ENCODE data around the gene CCDC54.

The CCDC54 gene

GRCh38 chr3:107344722-107345121 is 32.5 kb upstream of the CCDC54 start:
- Histone ChIP-seq H3K4me3 (ENCODE audit: insufficient read depth in 1 of 2, low read depth in 1 of 2, low read length in 2 of 2) (no peak overlapping the region), H3K4me2 (ENCODE audit: low read length, poor library complexity, severe bottlenecking) (no peak overlapping the region), H3K9ac (ENCODE audit: low read length) (no peak overlapping the region), H3K23ac (ENCODE audit: low read length in 2 of 2) (no peak overlapping the region), H2BK5ac (ENCODE audit: low read depth, low read length, poor library complexity, severe bottlenecking) (no peak overlapping the region), H3K4ac (ENCODE audit: low read depth in 1 of 2, low read length in 2 of 2) (no peak overlapping the region), H3K18ac (ENCODE audit: low read depth in 1 of 2, low read length in 2 of 2) (no peak overlapping the region), H3K9me3 (ENCODE audit: control insufficient read depth, low read length) (no peaks in the 10 kb centered on the region), H2BK12ac (ENCODE audit: low read length in 2 of 2) (no peak overlapping the region), H4K91ac (ENCODE audit: low read length) (no peak overlapping the region), H3K27ac (ENCODE audit: low read length, poor library complexity, severe bottlenecking) (no peak overlapping the region), H2BK120ac (ENCODE audit: low read depth, low read length) (no peak overlapping the region), H2BK15ac (ENCODE audit: low read depth, poor library complexity, severe bottlenecking) (no peak overlapping the region), H3K79me1 (replicated peaks; ENCODE audit: low read length, poor library complexity, severe bottlenecking) (no peaks in the 10 kb centered on the region), H4K8ac (ENCODE audit: low read length) (no peak overlapping the region), H3K4me1 (ENCODE audit: control insufficient read depth, insufficient read depth, low read depth, low read length) (no peaks in the 10 kb centered on the region), H2AFZ (ENCODE audit: low read depth, low read length) (no peak overlapping the region), H3K14ac (ENCODE audit: low read length in 2 of 2) (no peak overlapping the region), H3K36me3 (ENCODE audit: control insufficient read depth in 1 of 2, insufficient read depth in 2 of 2, low read depth in 1 of 2, low read length in 2 of 2) (no peaks in the 10 kb centered on the region), H3K27me3 (ENCODE audit: control insufficient read depth in 1 of 2, insufficient read depth in 1 of 2, low read length in 2 of 2) (no peaks in the 10 kb centered on the region), H2AK5ac (ENCODE audit: low read length, severe bottlenecking) (no peak overlapping the region)
- DNase-seq: no peak

DNA sequence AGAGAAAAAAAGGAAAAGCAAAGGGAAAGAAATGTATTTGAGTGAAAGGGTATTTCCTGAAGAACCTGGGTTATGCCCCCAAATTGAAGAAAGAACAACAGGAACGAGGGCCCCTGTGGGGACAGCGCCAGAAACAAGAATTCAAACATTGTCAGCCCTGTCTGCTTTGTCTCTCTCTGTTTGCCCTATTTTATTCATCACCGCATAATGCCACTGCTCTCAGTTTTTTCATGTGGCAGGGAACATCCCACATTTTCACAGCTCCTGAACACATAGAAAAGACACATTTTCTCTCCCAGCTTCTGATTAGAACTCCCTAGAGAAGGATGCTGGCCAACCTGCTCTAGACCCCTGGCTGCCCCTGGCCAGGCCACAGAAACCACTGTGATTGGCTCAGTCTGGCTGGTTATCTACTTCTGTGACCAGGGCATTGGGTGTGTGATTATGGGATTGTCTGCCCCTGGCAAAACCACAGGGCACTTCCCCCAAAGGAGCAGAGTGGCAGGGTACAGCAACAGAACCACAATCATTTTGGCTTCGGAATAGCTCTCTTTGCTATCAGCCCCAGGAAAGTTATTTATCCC is 31.3 kb upstream of the CCDC54 start:
- no peak overlapping the region for H3K4ac ChIP-seq (ENCODE audit: low read depth in 1 of 2, low read length in 2 of 2)
- H2BK12ac ChIP-seq (ENCODE audit: low read length in 2 of 2): no peak overlapping the region
- H3K9me3 ChIP-seq (ENCODE audit: control insufficient read depth, low read length): no peaks in the 10 kb centered on the region
- H2AK5ac ChIP-seq (ENCODE audit: low read length, severe bottlenecking): no peak overlapping the region
- H3K4me1 ChIP-seq (ENCODE audit: control insufficient read depth, insufficient read depth, low read depth, low read length): no peaks in the 10 kb centered on the region
- H4K91ac ChIP-seq (ENCODE audit: low read length): no peak overlapping the region
- H2AFZ ChIP-seq (ENCODE audit: low read depth, low read length): no peak overlapping the region
- 99% methylated on average over 4 of the region's 4 CpGs for WGBS
- H3K36me3 ChIP-seq (ENCODE audit: control insufficient read depth in 1 of 2, insufficient read depth in 2 of 2, low read depth in 1 of 2, low read length in 2 of 2): no peaks in the 10 kb centered on the region
- no peak overlapping the region for H2BK120ac ChIP-seq (ENCODE audit: low read depth, low read length)
- DNase-seq: no peak
- no peak overlapping the region for H3K27ac ChIP-seq (ENCODE audit: low read length, poor library complexity, severe bottlenecking)
- H2BK5ac ChIP-seq (ENCODE audit: low read depth, low read length, poor library complexity, severe bottlenecking): no peak overlapping the region
- no peak overlapping the region for H3K14ac ChIP-seq (ENCODE audit: low read length in 2 of 2)
- H3K27me3 ChIP-seq (ENCODE audit: control insufficient read depth in 1 of 2, insufficient read depth in 1 of 2, low read length in 2 of 2): no peaks in the 10 kb centered on the region
- H3K18ac ChIP-seq (ENCODE audit: low read depth in 1 of 2, low read length in 2 of 2): no peak overlapping the region
- H3K23ac ChIP-seq (ENCODE audit: low read length in 2 of 2): no peak overlapping the region
- no peak overlapping the region for H3K4me2 ChIP-seq (ENCODE audit: low read length, poor library complexity, severe bottlenecking)
- no peak overlapping the region for H3K9ac ChIP-seq (ENCODE audit: low read length)
- no peak overlapping the region for H2BK15ac ChIP-seq (ENCODE audit: low read depth, poor library complexity, severe bottlenecking)
- H3K79me1 ChIP-seq (replicated peaks; ENCODE audit: low read length, poor library complexity, severe bottlenecking): no peaks in the 10 kb centered on the region
- no peak overlapping the region for H3K4me3 ChIP-seq (ENCODE audit: insufficient read depth in 1 of 2, low read depth in 1 of 2, low read length in 2 of 2)
- no peak overlapping the region for H4K8ac ChIP-seq (ENCODE audit: low read length)

DNA sequence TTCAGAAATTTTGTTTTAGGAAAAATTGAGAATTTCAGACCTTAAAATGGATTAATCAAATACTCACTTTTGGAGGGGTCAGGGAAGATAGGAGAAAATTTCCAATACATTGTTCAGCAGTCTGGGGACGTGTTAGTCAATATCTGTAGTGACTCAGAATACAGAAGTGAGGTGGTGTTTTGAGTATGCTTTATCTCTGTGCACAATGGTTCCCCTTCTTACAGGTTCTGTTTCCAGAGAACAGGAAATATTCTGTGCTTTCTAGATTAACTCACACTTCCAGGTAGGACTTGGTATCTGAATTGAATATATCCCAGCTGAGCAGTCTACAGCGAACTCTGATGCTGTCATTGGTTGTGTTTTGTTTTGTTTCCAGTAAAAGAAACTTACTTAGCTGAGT is 30.7 kb upstream of the CCDC54 start:
- H2BK5ac ChIP-seq (ENCODE audit: low read depth, low read length, poor library complexity, severe bottlenecking): no peak overlapping the region
- no peak for DNase-seq
- no peak overlapping the region for H2BK12ac ChIP-seq (ENCODE audit: low read length in 2 of 2)
- no peaks in the 10 kb centered on the region for H3K36me3 ChIP-seq (ENCODE audit: control insufficient read depth in 1 of 2, insufficient read depth in 2 of 2, low read depth in 1 of 2, low read length in 2 of 2)
- no peak overlapping the region for H2AK5ac ChIP-seq (ENCODE audit: low read length, severe bottlenecking)
- no peak overlapping the region for H3K4me3 ChIP-seq (ENCODE audit: insufficient read depth in 1 of 2, low read depth in 1 of 2, low read length in 2 of 2)
- no peak overlapping the region for H3K27ac ChIP-seq (ENCODE audit: low read length, poor library complexity, severe bottlenecking)
- H3K9ac ChIP-seq (ENCODE audit: low read length): no peak overlapping the region
- no peak overlapping the region for H2BK15ac ChIP-seq (ENCODE audit: low read depth, poor library complexity, severe bottlenecking)
- H3K4ac ChIP-seq (ENCODE audit: low read depth in 1 of 2, low read length in 2 of 2): no peak overlapping the region
- no peak overlapping the region for H4K91ac ChIP-seq (ENCODE audit: low read length)
- 90% methylated on average over 2 of the region's 2 CpGs for WGBS
- no peaks in the 10 kb centered on the region for H3K27me3 ChIP-seq (ENCODE audit: control insufficient read depth in 1 of 2, insufficient read depth in 1 of 2, low read length in 2 of 2)
- H3K4me2 ChIP-seq (ENCODE audit: low read length, poor library complexity, severe bottlenecking): no peak overlapping the region
- no peak overlapping the region for H3K18ac ChIP-seq (ENCODE audit: low read depth in 1 of 2, low read length in 2 of 2)
- no peaks in the 10 kb centered on the region for H3K4me1 ChIP-seq (ENCODE audit: control insufficient read depth, insufficient read depth, low read depth, low read length)
- no peak overlapping the region for H3K23ac ChIP-seq (ENCODE audit: low read length in 2 of 2)
- no peak overlapping the region for H2BK120ac ChIP-seq (ENCODE audit: low read depth, low read length)
- H3K79me1 ChIP-seq (replicated peaks; ENCODE audit: low read length, poor library complexity, severe bottlenecking): no peaks in the 10 kb centered on the region
- H4K8ac ChIP-seq (ENCODE audit: low read length): no peak overlapping the region
- no peak overlapping the region for H3K14ac ChIP-seq (ENCODE audit: low read length in 2 of 2)
- no peak overlapping the region for H2AFZ ChIP-seq (ENCODE audit: low read depth, low read length)
- no peaks in the 10 kb centered on the region for H3K9me3 ChIP-seq (ENCODE audit: control insufficient read depth, low read length)

DNA sequence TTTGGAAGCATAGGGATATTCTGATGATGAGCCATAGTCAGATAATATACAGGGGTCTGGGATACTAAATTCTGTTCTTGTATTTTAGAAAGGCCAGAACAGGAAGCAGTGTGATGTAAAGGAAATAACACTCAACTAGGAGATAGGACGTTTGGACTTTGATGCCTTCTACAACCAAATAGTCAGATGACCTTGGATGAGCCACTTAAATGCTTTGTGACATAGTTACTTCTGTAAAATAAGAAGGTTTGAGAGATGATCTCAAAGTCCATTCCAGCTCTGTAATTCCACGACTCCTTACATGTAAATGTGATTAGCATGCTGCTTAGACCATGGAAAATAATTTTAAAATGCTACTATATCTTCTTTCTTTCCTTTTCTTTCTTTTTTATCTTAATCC is 29.5 kb upstream of the CCDC54 start:
- no peak overlapping the region for H3K4me3 ChIP-seq (ENCODE audit: insufficient read depth in 1 of 2, low read depth in 1 of 2, low read length in 2 of 2)
- no peaks in the 10 kb centered on the region for H3K4me1 ChIP-seq (ENCODE audit: control insufficient read depth, insufficient read depth, low read depth, low read length)
- H2BK5ac ChIP-seq (ENCODE audit: low read depth, low read length, poor library complexity, severe bottlenecking): no peak overlapping the region
- H3K27me3 ChIP-seq (ENCODE audit: control insufficient read depth in 1 of 2, insufficient read depth in 1 of 2, low read length in 2 of 2): no peaks in the 10 kb centered on the region
- H2AFZ ChIP-seq (ENCODE audit: low read depth, low read length): no peak overlapping the region
- no peak overlapping the region for H3K14ac ChIP-seq (ENCODE audit: low read length in 2 of 2)
- no peaks in the 10 kb centered on the region for H3K9me3 ChIP-seq (ENCODE audit: control insufficient read depth, low read length)
- no peak overlapping the region for H3K9ac ChIP-seq (ENCODE audit: low read length)
- no peak overlapping the region for H2BK15ac ChIP-seq (ENCODE audit: low read depth, poor library complexity, severe bottlenecking)
- H3K18ac ChIP-seq (ENCODE audit: low read depth in 1 of 2, low read length in 2 of 2): no peak overlapping the region
- H2BK120ac ChIP-seq (ENCODE audit: low read depth, low read length): no peak overlapping the region
- no peak overlapping the region for H4K91ac ChIP-seq (ENCODE audit: low read length)
- 0% methylated on average over 1 of the region's 2 CpGs for WGBS
- H2BK12ac ChIP-seq (ENCODE audit: low read length in 2 of 2): no peak overlapping the region
- no peak overlapping the region for H3K27ac ChIP-seq (ENCODE audit: low read length, poor library complexity, severe bottlenecking)
- H3K23ac ChIP-seq (ENCODE audit: low read length in 2 of 2): no peak overlapping the region
- H2AK5ac ChIP-seq (ENCODE audit: low read length, severe bottlenecking): no peak overlapping the region
- no peak overlapping the region for H3K4me2 ChIP-seq (ENCODE audit: low read length, poor library complexity, severe bottlenecking)
- DNase-seq: peak; percentile 8
- no peak overlapping the region for H4K8ac ChIP-seq (ENCODE audit: low read length)
- no peaks in the 10 kb centered on the region for H3K79me1 ChIP-seq (replicated peaks; ENCODE audit: low read length, poor library complexity, severe bottlenecking)
- no peaks in the 10 kb centered on the region for H3K36me3 ChIP-seq (ENCODE audit: control insufficient read depth in 1 of 2, insufficient read depth in 2 of 2, low read depth in 1 of 2, low read length in 2 of 2)
- no peak overlapping the region for H3K4ac ChIP-seq (ENCODE audit: low read depth in 1 of 2, low read length in 2 of 2)

Measured in mesenchymal stem cell (in vitro differentiated cells and primary cell).